ENCODE measurements around the gene RGCC. TPM values are rescaled to one million over a fixed set of nuclear protein-coding genes. Genes with fewer than 3 reads are reported as not detected.

RGCC gene
- total and polyA plus RNA-seq, 10 donors, result 5.1 to 76.4 (median 23.9) TPM

- H3K9me3 ChIP-seq, result no peaks in the 10 kb centered on the region
- DNase-seq, result no peak
- H3K27ac ChIP-seq, result no peak overlapping the region
- H3K27me3 ChIP-seq (replicated peaks in 1 of 7), result no peaks in the 10 kb centered on the region
- TF ChIP-seq CTCF (IDR thresholded peaks at IDR 0.05 in 8 of 11, conservative IDR thresholded peaks at IDR 0.05 in 3 of 11), result no peak
- TF ChIP-seq POLR2AphosphoS5 (IDR thresholded peaks at IDR 0.05), result no peak
- no peak for TF ChIP-seq POLR2A (IDR thresholded peaks at IDR 0.05)
- no peaks in the 10 kb centered on the region for H3K36me3 ChIP-seq
- no peaks in the 10 kb centered on the region for H3K4me1 ChIP-seq
- H3K4me3 ChIP-seq, result no peak overlapping the region
- WGBS, 5 donors, result 61 to 85% (median 72%) methylated on average over 2 of the region's 2 CpGs
- intact Hi-C loops (cut with DNase I; ENCODE audit: low total_unique reads), result loop anchor here (10.0 kb wide), 1 partner anchor 245 kb away; no protein-coding TSS in a partner anchor
Observed at GRCh38 chr13:41409611-41410010, 47.7 kb upstream of the RGCC start.

GRCh38 chr13:41411060-41411459, 46.3 kb upstream of the RGCC start:
- intact Hi-C loops (cut with DNase I; ENCODE audit: low total_unique reads), result loop anchor here (10.0 kb wide), 1 partner anchor 244 kb away; no protein-coding TSS in a partner anchor

GRCh38 chr13:41411522-41411921, 45.8 kb upstream of the RGCC start:
- intact Hi-C loops (cut with DNase I; ENCODE audit: low total_unique reads), result loop anchor here (10.0 kb wide), 1 partner anchor 243 kb away; no protein-coding TSS in a partner anchor
- no peak overlapping the region for H3K4me3 ChIP-seq
- TF ChIP-seq CTCF (IDR thresholded peaks at IDR 0.05 in 8 of 11, conservative IDR thresholded peaks at IDR 0.05 in 3 of 11) (peak in 1 of 11 experiments; percentile 23), POLR2A (IDR thresholded peaks at IDR 0.05) (no peak)
- no peak overlapping the region for H3K27ac ChIP-seq
- no peaks in the 10 kb centered on the region for H3K9me3 ChIP-seq
- no peaks in the 10 kb centered on the region for H3K27me3 ChIP-seq (replicated peaks in 1 of 7)
- H3K4me1 ChIP-seq, result no peaks in the 10 kb centered on the region
- DNase-seq, result peak; percentile 54
- 57 to 77% (median 64%) methylated on average over 5 of the region's 5 CpGs for WGBS, 5 donors
- H3K36me3 ChIP-seq, result no peaks in the 10 kb centered on the region

More at GRCh38 chr13:41411060-41411459, 46.3 kb upstream of the RGCC start:
- WGBS, 5 donors, result 81 to 91% (median 86%) methylated on average over 5 of the region's 5 CpGs
- H3K27me3 ChIP-seq (replicated peaks in 1 of 7), result no peaks in the 10 kb centered on the region
- H3K36me3 ChIP-seq, result no peaks in the 10 kb centered on the region
- H3K4me1 ChIP-seq, result no peaks in the 10 kb centered on the region
- no peak for DNase-seq
- H3K27ac ChIP-seq, result no peak overlapping the region
- no peaks in the 10 kb centered on the region for H3K9me3 ChIP-seq
- TF ChIP-seq POLR2A (IDR thresholded peaks at IDR 0.05) (no peak), POLR2AphosphoS5 (IDR thresholded peaks at IDR 0.05) (no peak), CTCF (IDR thresholded peaks at IDR 0.05 in 8 of 11, conservative IDR thresholded peaks at IDR 0.05 in 3 of 11) (no peak)
- H3K4me3 ChIP-seq, result no peak overlapping the region

- WGBS, 5 donors, result 91 to 98% (median 94%) methylated on average over 5 of the region's 5 CpGs
- H3K27me3 ChIP-seq (replicated peaks in 1 of 7), result no peaks in the 10 kb centered on the region
- no peak for DNase-seq
- H3K36me3 ChIP-seq, result no peaks in the 10 kb centered on the region
- no peak overlapping the region for H3K27ac ChIP-seq
- no peaks in the 10 kb centered on the region for H3K4me1 ChIP-seq
- intact Hi-C loops (cut with DNase I; ENCODE audit: low total_unique reads), result loop anchor here (10.0 kb wide), 1 partner anchor 241 kb away; no protein-coding TSS in a partner anchor
- no peak overlapping the region for H3K4me3 ChIP-seq
- TF ChIP-seq POLR2AphosphoS5 (IDR thresholded peaks at IDR 0.05) (no peak), POLR2A (IDR thresholded peaks at IDR 0.05) (no peak), CTCF (IDR thresholded peaks at IDR 0.05 in 8 of 11, conservative IDR thresholded peaks at IDR 0.05 in 3 of 11) (no peak)
- no peaks in the 10 kb centered on the region for H3K9me3 ChIP-seq
Observed at GRCh38 chr13:41413872-41414271, 43.5 kb upstream of the RGCC start.

All from spleen (tissue), 11 donors.